Liver (tissue), 9 donors: Measurements from ENCODE around the gene SH3PXD2A. TPM values are rescaled to one million over a fixed set of nuclear protein-coding genes. Genes with fewer than 3 reads are reported as not detected.
A peak's percentile ranks its signal among the peaks of the same experiment; 100 is the strongest.

Experiments used
- DNase-seq: peaks from one replicate; pipeline ENCODE4 v3.0.0-alpha.2; 2017; ENCODE audit warnings: low spot score
- H3K27ac ChIP-seq, 2 donors: one replicate each; pipeline ENCODE4 v1.7.0; 2013; ENCODE audit warnings: inconsistent platforms in 2 of 2, low read length in 2 of 2, control low read depth in 1 of 2, low read depth in 1 of 2, mild to moderate bottlenecking in 1 of 2
- H3K27me3 ChIP-seq, 4 donors: one replicate each; pipeline versions ENCODE4 v1.6.1 to v1.7.0; 2013; ENCODE audit warnings: low read length in 3 of 4, inconsistent platforms in 1 of 4, mild to moderate bottlenecking in 1 of 4, moderate library complexity in 1 of 4; ENCODE audit not compliant: control insufficient read depth in 4 of 4, insufficient read depth in 4 of 4
- H3K36me3 ChIP-seq, 4 donors: one replicate each; pipeline versions ENCODE4 v1.6.1 to v1.7.0; 2013; ENCODE audit warnings: low read length in 3 of 4, mild to moderate bottlenecking in 3 of 4, low read depth in 1 of 4, moderate library complexity in 1 of 4; ENCODE audit not compliant: control insufficient read depth in 4 of 4, insufficient read depth in 3 of 4
- H3K4me1 ChIP-seq, 4 donors: one replicate each; pipeline versions ENCODE4 v1.6.1 to v1.7.0; 2013; ENCODE audit warnings: low read length in 3 of 4, mild to moderate bottlenecking in 3 of 4, moderate library complexity in 1 of 4; ENCODE audit not compliant: control insufficient read depth in 4 of 4, insufficient read depth in 4 of 4
- H3K4me3 ChIP-seq, 3 donors: one replicate each; pipeline versions ENCODE4 v1.6.1 to v1.7.0; 2013; ENCODE audit warnings: low read length in 3 of 3, control low read depth in 1 of 3, low read depth in 1 of 3, mild to moderate bottlenecking in 1 of 3
- H3K9ac ChIP-seq, 2 donors: one replicate each; pipeline ENCODE4 v1.7.0; 2013; ENCODE audit warnings: low read length in 2 of 2, mild to moderate bottlenecking in 2 of 2, moderate library complexity in 2 of 2, control low read depth in 1 of 2, low read depth in 1 of 2
- H3K9me3 ChIP-seq, 4 donors: one replicate each; pipeline versions ENCODE4 v1.6.1 to v1.7.0; 2013; ENCODE audit warnings: low read length in 3 of 4; ENCODE audit not compliant: control insufficient read depth in 4 of 4
- EGR1 ChIP-seq, 2 donors: IDR thresholded peaks; 2 replicates each; pipeline ENCODE4 v1.6.1; 2016 to 2018; ENCODE audit warnings: antibody characterized with exemption in 2 of 2, low read depth in 2 of 2
- FOXA1 ChIP-seq: IDR thresholded peaks from 2 replicates; pipeline ENCODE4 v1.6.1; 2016; ENCODE audit warnings: antibody characterized with exemption
- FOXA2 ChIP-seq: IDR thresholded peaks from 2 replicates; pipeline ENCODE4 v1.6.1; 2016; ENCODE audit warnings: antibody characterized with exemption
- GABPA ChIP-seq, 2 donors: IDR thresholded peaks in 1 of 2; conservative IDR thresholded peaks in 1 of 2; 2 replicates each; pipeline ENCODE4 v1.6.1; 2016; ENCODE audit warnings: antibody characterized with exemption in 2 of 2, mild to moderate bottlenecking in 1 of 2, moderate library complexity in 1 of 2
- HNF4A ChIP-seq, 2 donors: conservative IDR thresholded peaks; 2 replicates each; pipeline ENCODE4 v1.6.1; 2016; ENCODE audit warnings: antibody characterized with exemption in 2 of 2, mild to moderate bottlenecking in 2 of 2
- HNF4G ChIP-seq: IDR thresholded peaks from 2 replicates; pipeline ENCODE4 v1.6.1; 2016; ENCODE audit warnings: antibody characterized with exemption
- JUND ChIP-seq, 2 donors: IDR thresholded peaks; 2 replicates each; pipeline ENCODE4 v1.6.1; 2016; ENCODE audit warnings: antibody characterized with exemption in 2 of 2
- NR2F2 ChIP-seq: IDR thresholded peaks from 2 replicates; pipeline ENCODE4 v1.6.1; 2016; ENCODE audit warnings: antibody characterized with exemption
- RAD21 ChIP-seq, 2 donors: IDR thresholded peaks; 2 replicates each; pipeline ENCODE4 v1.6.1; 2016; ENCODE audit warnings: antibody characterized with exemption in 2 of 2, mild to moderate bottlenecking in 2 of 2
- RXRA ChIP-seq, 2 donors: IDR thresholded peaks; 2 replicates each; pipeline ENCODE4 v1.6.1; 2017 to 2018; ENCODE audit warnings: antibody characterized with exemption in 2 of 2, mild to moderate bottlenecking in 1 of 2
- SP1 ChIP-seq: IDR thresholded peaks from 2 replicates; pipeline ENCODE4 v1.6.1; 2018; ENCODE audit warnings: antibody characterized with exemption, mild to moderate bottlenecking
- TAF1 ChIP-seq: conservative IDR thresholded peaks from 2 replicates; pipeline ENCODE4 v1.6.1; 2016; ENCODE audit warnings: antibody characterized with exemption, mild to moderate bottlenecking
- YY1 ChIP-seq: IDR thresholded peaks from 2 replicates; pipeline ENCODE4 v1.6.1; 2016; ENCODE audit warnings: antibody characterized with exemption, mild to moderate bottlenecking
- WGBS: extraction: QIAGEN DNeasy Blood & Tissue Kit; methylation state at CpG from one replicate; pipeline ENCODE4 v1.1.7; 2013; 5-methylcytosine and 5-hydroxymethylcytosine counted together
- polyA plus RNA-seq, 2 donors: library from polyadenylated mRNA; stranded (reverse) in 1 of 2; unstranded in 1 of 2; fragments of 200-250 nt in 1 of 2; fragments of >200 nt in 1 of 2; fragmentation: Nextera tagmentation in 1 of 2; extraction: Ambion mirVana in 1 of 2; gene quantifications; one replicate each; pipeline versions ENCODE4 v1.2.1 to v1.2.3, GENCODE V29; 2013 to 2015
- total RNA-seq, 2 donors: library from RNA; depleted of rRNA; stranded (reverse); fragments of >200 nt; gene quantifications; one replicate each; pipeline ENCODE4 v1.2.3, GENCODE V29; 2014
- TF ChIP-seq, protein P1 (sequence below): fragments of 150-350 bp; IDR thresholded peaks from 2 replicates; pipeline ENCODE4 v1.5.1; 2017; ENCODE audit warnings: improper control_type of control experiment, low read depth, low read length; ENCODE audit not compliant: missing input control
- TF ChIP-seq, protein P2 (sequence below): IDR thresholded peaks from 2 replicates; pipeline ENCODE4 v1.6.1; 2016; ENCODE audit warnings: antibody characterized with exemption, mild to moderate bottlenecking
- TF ChIP-seq, protein P3 (sequence below): IDR thresholded peaks from 2 replicates; pipeline ENCODE4 v1.6.1; 2016; ENCODE audit warnings: antibody characterized with exemption
- TF ChIP-seq, protein P4 (sequence below): IDR thresholded peaks from 2 replicates; pipeline ENCODE4 v1.6.1; 2016; ENCODE audit warnings: antibody characterized with exemption
- TF ChIP-seq, protein P5 (sequence below): IDR thresholded peaks from 2 replicates; pipeline ENCODE4 v1.6.1; 2016; ENCODE audit warnings: antibody characterized with exemption
- donor health status: healthy.
- donor health status: healthy.
- donor health status: healthy.
- donor health status: healthy.
- donor health status: healthy.

Gene SH3PXD2A
- total and polyA plus RNA-seq, 4 donors = 0.82 to 5.5 (median 3.9) TPM

DNA sequence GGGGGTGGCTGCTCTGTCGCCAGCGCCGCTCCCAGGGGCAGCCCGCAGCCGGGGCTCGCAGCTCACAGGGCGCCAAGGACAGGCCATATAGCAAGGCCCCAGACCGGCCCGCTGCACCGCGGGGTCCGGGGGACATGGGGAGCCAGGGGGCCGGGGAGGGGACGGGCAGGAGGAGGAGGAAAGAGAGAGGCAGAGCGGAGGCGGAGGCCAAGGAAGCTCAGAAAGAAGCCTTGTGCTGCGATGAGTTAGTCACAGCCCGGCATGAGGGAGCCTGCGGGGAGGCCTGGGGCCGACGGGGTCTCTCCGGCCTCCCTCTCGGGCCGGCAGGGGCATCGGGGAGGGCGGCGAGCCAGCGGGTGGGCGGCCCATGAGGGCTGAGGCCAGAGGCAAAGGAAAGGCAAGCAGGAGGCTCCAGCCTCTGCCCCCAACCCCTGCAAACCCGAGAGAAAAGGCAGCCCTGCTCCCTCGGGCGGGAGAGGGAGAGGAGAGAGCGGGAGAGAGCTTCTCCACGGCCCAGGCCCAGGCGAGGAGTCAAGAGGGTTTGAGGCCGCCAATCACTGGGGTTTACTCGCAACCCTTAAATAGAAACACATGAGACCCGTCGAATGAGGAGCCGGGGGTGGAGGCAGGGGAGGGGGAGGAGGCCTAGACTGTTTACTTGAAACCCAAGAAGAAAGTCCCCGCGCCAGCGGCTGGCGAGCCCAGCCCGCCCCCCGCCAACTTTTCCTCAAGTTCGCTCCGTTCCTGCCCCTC, 194.0 kb downstream of the SH3PXD2A start:
- Histone ChIP-seq H3K4me3 (peak overlapping the region; percentile 62 to 82 (median 70)), H3K27ac (peak overlapping the region; percentile 84 to 88), H3K27me3 (no peaks in the 10 kb centered on the region), H3K36me3 (peaks cover 0 to 3% (median under 1%) of the 10 kb centered on the region in 4 donors), H3K9ac (peak overlapping the region; percentile 48 to 52), H3K4me1 (peaks cover 17 to 68% (median 49%) of the 10 kb centered on the region in 4 donors), H3K9me3 (no peaks in the 10 kb centered on the region)
- DNase-seq = peak; percentile 39
- TF ChIP-seq JUND (IDR thresholded peaks at IDR 0.05) (no peak), SP1 (no peak), HNF4A (conservative IDR thresholded peaks at IDR 0.05) (no peak), HNF4G (no peak), RXRA (IDR thresholded peaks at IDR 0.05) (peak in 1 of 2 donors; percentile 16)
- TF ChIP-seq, protein P1, sequence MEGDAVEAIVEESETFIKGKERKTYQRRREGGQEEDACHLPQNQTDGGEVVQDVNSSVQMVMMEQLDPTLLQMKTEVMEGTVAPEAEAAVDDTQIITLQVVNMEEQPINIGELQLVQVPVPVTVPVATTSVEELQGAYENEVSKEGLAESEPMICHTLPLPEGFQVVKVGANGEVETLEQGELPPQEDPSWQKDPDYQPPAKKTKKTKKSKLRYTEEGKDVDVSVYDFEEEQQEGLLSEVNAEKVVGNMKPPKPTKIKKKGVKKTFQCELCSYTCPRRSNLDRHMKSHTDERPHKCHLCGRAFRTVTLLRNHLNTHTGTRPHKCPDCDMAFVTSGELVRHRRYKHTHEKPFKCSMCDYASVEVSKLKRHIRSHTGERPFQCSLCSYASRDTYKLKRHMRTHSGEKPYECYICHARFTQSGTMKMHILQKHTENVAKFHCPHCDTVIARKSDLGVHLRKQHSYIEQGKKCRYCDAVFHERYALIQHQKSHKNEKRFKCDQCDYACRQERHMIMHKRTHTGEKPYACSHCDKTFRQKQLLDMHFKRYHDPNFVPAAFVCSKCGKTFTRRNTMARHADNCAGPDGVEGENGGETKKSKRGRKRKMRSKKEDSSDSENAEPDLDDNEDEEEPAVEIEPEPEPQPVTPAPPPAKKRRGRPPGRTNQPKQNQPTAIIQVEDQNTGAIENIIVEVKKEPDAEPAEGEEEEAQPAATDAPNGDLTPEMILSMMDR = no peak
- TF ChIP-seq, protein P2, sequence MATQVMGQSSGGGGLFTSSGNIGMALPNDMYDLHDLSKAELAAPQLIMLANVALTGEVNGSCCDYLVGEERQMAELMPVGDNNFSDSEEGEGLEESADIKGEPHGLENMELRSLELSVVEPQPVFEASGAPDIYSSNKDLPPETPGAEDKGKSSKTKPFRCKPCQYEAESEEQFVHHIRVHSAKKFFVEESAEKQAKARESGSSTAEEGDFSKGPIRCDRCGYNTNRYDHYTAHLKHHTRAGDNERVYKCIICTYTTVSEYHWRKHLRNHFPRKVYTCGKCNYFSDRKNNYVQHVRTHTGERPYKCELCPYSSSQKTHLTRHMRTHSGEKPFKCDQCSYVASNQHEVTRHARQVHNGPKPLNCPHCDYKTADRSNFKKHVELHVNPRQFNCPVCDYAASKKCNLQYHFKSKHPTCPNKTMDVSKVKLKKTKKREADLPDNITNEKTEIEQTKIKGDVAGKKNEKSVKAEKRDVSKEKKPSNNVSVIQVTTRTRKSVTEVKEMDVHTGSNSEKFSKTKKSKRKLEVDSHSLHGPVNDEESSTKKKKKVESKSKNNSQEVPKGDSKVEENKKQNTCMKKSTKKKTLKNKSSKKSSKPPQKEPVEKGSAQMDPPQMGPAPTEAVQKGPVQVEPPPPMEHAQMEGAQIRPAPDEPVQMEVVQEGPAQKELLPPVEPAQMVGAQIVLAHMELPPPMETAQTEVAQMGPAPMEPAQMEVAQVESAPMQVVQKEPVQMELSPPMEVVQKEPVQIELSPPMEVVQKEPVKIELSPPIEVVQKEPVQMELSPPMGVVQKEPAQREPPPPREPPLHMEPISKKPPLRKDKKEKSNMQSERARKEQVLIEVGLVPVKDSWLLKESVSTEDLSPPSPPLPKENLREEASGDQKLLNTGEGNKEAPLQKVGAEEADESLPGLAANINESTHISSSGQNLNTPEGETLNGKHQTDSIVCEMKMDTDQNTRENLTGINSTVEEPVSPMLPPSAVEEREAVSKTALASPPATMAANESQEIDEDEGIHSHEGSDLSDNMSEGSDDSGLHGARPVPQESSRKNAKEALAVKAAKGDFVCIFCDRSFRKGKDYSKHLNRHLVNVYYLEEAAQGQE = peak; percentile 48
- WGBS = 44% methylated on average over 48 of the region's 48 CpGs

GRCh38 chr10:103660364-103661197, 194.8 kb downstream of the SH3PXD2A start:
- 17% methylated on average over 42 of the region's 42 CpGs for WGBS
- no peaks in the 10 kb centered on the region for H3K27me3 ChIP-seq
- H3K36me3 ChIP-seq = peaks cover 0 to 4% (median 3%) of the 10 kb centered on the region in 4 donors
- peak overlapping the region; percentile 57 to 60 for H3K9ac ChIP-seq
- H3K9me3 ChIP-seq = no peaks in the 10 kb centered on the region
- H3K27ac ChIP-seq = peak overlapping the region; percentile 84 to 88
- H3K4me3 ChIP-seq = peak overlapping the region; percentile 62 to 82 (median 70)
- DNase-seq = peak; percentile 38
- H3K4me1 ChIP-seq = peaks cover 17 to 64% (median 48%) of the 10 kb centered on the region in 4 donors
- TF ChIP-seq YY1 = peak; percentile 30
- TF ChIP-seq, protein P3, sequence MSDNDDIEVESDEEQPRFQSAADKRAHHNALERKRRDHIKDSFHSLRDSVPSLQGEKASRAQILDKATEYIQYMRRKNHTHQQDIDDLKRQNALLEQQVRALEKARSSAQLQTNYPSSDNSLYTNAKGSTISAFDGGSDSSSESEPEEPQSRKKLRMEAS = no peak
- TF ChIP-seq, protein P4, sequence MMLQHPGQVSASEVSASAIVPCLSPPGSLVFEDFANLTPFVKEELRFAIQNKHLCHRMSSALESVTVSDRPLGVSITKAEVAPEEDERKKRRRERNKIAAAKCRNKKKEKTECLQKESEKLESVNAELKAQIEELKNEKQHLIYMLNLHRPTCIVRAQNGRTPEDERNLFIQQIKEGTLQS = peak; percentile 2
- peak; percentile 48 to 66 for TF ChIP-seq HNF4A (conservative IDR thresholded peaks at IDR 0.05)
- TF ChIP-seq TAF1 = no peak
- no peak for TF ChIP-seq RAD21 (IDR thresholded peaks at IDR 0.05)
- no peak for TF ChIP-seq FOXA2
- no peak for TF ChIP-seq SP1
- peak; percentile 44 for TF ChIP-seq HNF4G
- TF ChIP-seq, protein P2 = no peak
- TF ChIP-seq EGR1 (IDR thresholded peaks at IDR 0.05; ENCODE audit: low read depth in 2 of 2) = no peak
- TF ChIP-seq FOXA1 = no peak
- no peak for TF ChIP-seq GABPA (IDR thresholded peaks at IDR 0.05 in 1 of 2, conservative IDR thresholded peaks at IDR 0.05 in 1 of 2)
- no peak for TF ChIP-seq JUND (IDR thresholded peaks at IDR 0.05)
- peak; percentile 2 for TF ChIP-seq NR2F2
- TF ChIP-seq, protein P5, sequence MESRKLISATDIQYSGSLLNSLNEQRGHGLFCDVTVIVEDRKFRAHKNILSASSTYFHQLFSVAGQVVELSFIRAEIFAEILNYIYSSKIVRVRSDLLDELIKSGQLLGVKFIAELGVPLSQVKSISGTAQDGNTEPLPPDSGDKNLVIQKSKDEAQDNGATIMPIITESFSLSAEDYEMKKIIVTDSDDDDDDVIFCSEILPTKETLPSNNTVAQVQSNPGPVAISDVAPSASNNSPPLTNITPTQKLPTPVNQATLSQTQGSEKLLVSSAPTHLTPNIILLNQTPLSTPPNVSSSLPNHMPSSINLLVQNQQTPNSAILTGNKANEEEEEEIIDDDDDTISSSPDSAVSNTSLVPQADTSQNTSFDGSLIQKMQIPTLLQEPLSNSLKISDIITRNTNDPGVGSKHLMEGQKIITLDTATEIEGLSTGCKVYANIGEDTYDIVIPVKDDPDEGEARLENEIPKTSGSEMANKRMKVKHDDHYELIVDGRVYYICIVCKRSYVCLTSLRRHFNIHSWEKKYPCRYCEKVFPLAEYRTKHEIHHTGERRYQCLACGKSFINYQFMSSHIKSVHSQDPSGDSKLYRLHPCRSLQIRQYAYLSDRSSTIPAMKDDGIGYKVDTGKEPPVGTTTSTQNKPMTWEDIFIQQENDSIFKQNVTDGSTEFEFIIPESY = no peak
